H1 (cell line): ENCODE results near the gene TMED8. TPM values are rescaled to one million over a fixed set of nuclear protein-coding genes. Genes with fewer than 3 reads are reported as not detected.

Experiments
- CTCF ChIA-PET: fragments of 300-600 bp; sonication (Branson Sonifier 250); formaldehyde crosslinking; loops from one replicate; lab custom pipeline; 2021; ENCODE audit not compliant: partially characterized antibody; lab: Charles Lee
- POLR2A ChIA-PET: fragments of 300-600 bp; sonication (Branson Sonifier 250); formaldehyde crosslinking; loops from one replicate; lab custom pipeline; 2021; ENCODE audit warnings: inconsistent platforms; ENCODE audit not compliant: partially characterized antibody; lab: Charles Lee
- DNase-seq, 2 experiments: peaks; one replicate each; pipeline versions ENCODE4 v3.0.0 to v3.0.0-alpha.2; 2010 to 2022; ENCODE audit warnings: low spot score in 2 of 2, low read depth in 1 of 2, mixed read lengths in 1 of 2
- FAIRE-seq: peaks from 2 replicates; lab custom pipeline; 2011; peaks lifted over from hg19 to GRCh38; lab: Jason Lieb, UNC
- H2AFZ ChIP-seq: 2 replicates; pipeline ENCODE4 v1.8.1; 2012; ENCODE audit warnings: low read length, inconsistent platforms
- H2AK5ac ChIP-seq: 2 replicates; pipeline ENCODE4 v1.6.1; 2013; ENCODE audit warnings: low read depth, low read length
- H2BK120ac ChIP-seq: replicated peaks from 2 replicates; pipeline ENCODE3; 2013; ENCODE audit warnings: low read depth, low read length, inconsistent platforms
- H2BK12ac ChIP-seq: 2 replicates; pipeline ENCODE4 v1.6.1; 2013; ENCODE audit warnings: low read depth, low read length
- H2BK15ac ChIP-seq: 2 replicates; pipeline ENCODE4 v1.6.1; 2013; ENCODE audit warnings: low read length
- H2BK20ac ChIP-seq: 2 replicates; pipeline ENCODE4 v1.6.1; 2013; ENCODE audit warnings: low read length
- H2BK5ac ChIP-seq: 2 replicates; pipeline ENCODE4 v1.6.1; 2013; ENCODE audit warnings: low read depth, low read length
- H3K14ac ChIP-seq: 2 replicates; pipeline ENCODE4 v1.6.1; 2013; ENCODE audit warnings: inconsistent platforms; ENCODE audit not compliant: insufficient read length
- H3K18ac ChIP-seq: 2 replicates; pipeline ENCODE4 v1.6.1; 2013; ENCODE audit warnings: low read length; ENCODE audit errors: extremely low read depth
- H3K23ac ChIP-seq: 2 replicates; pipeline ENCODE4 v1.6.1; 2013; ENCODE audit warnings: inconsistent platforms; ENCODE audit not compliant: insufficient read length
- H3K23me2 ChIP-seq: 2 replicates; pipeline ENCODE4 v1.6.1; 2013; ENCODE audit warnings: low read depth, low read length
- H3K27ac ChIP-seq: 2 replicates; pipeline ENCODE4 v1.6.1; 2011; ENCODE audit warnings: low read depth, low read length, inconsistent platforms
- H3K27me3 ChIP-seq, 4 experiments: replicated peaks in 1 of 4; 1 replicate in 1 of 4; 2 replicates in 3 of 4; pipeline versions ENCODE4 v1.6.1 to v1.8.1; 2011 to 2013; ENCODE audit warnings: low read length in 3 of 4, mild to moderate bottlenecking in 3 of 4, inconsistent platforms in 2 of 4, mixed read lengths in 2 of 4, moderate library complexity in 1 of 4; ENCODE audit not compliant: control insufficient read depth in 3 of 4, insufficient read depth in 3 of 4; ENCODE audit errors: extremely low read depth in 1 of 4
- H3K36me3 ChIP-seq, 4 experiments: 2 replicates each; pipeline versions ENCODE4 v1.6.1 to v1.8.1; 2011 to 2013; ENCODE audit warnings: mild to moderate bottlenecking in 4 of 4, low read length in 3 of 4, moderate library complexity in 2 of 4, control low read depth in 1 of 4, inconsistent platforms in 1 of 4; ENCODE audit not compliant: insufficient read depth in 4 of 4, control insufficient read depth in 2 of 4
- H3K4ac ChIP-seq: replicated peaks from 2 replicates; pipeline ENCODE3; 2013; ENCODE audit warnings: low read length, low read depth, mixed read lengths, inconsistent platforms; ENCODE audit not compliant: insufficient read length
- H3K4me1 ChIP-seq, 4 experiments: replicated peaks in 1 of 4; 1 replicate in 1 of 4; 2 replicates in 3 of 4; pipeline versions ENCODE4 v1.6.1 to v1.8.1; 2011 to 2013; ENCODE audit warnings: low read length in 3 of 4, inconsistent platforms in 2 of 4, mixed read lengths in 1 of 4; ENCODE audit not compliant: insufficient read depth in 4 of 4, control insufficient read depth in 3 of 4
- H3K4me2 ChIP-seq, 2 experiments: 2 replicates each; pipeline versions ENCODE4 v1.6.1 to v1.8.1; 2011 to 2013; ENCODE audit warnings: low read depth in 2 of 2, low read length in 2 of 2, control low read depth in 1 of 2, inconsistent platforms in 1 of 2, mild to moderate bottlenecking in 1 of 2; ENCODE audit not compliant: insufficient read depth in 1 of 2
- H3K4me3 ChIP-seq, 4 experiments: fragments of 200-600, 300-600 bp in 1 of 4; sonication (generic), shearing (Covaris generic), sonication (Bioruptor Twin) in 1 of 4; 2 replicates each; pipeline versions ENCODE4 v1.5.1 to v1.8.1; 2011 to 2016; ENCODE audit warnings: low read length in 4 of 4, low read depth in 3 of 4, control low read depth in 2 of 4, inconsistent platforms in 2 of 4, mild to moderate bottlenecking in 2 of 4, mixed read lengths in 1 of 4, moderate library complexity in 1 of 4; ENCODE audit not compliant: insufficient read depth in 2 of 4; ENCODE audit errors: extremely low read depth in 1 of 4
- H3K56ac ChIP-seq: replicated peaks from 2 replicates; pipeline ENCODE3; 2013; ENCODE audit warnings: low read depth, mild to moderate bottlenecking, mixed read lengths, low read length, inconsistent platforms; ENCODE audit not compliant: insufficient read length
- H3K79me1 ChIP-seq: 2 replicates; pipeline ENCODE4 v1.6.1; 2013; ENCODE audit warnings: low read depth, low read length, control low read depth
- H3K79me2 ChIP-seq, 2 experiments: 2 replicates each; pipeline versions ENCODE4 v1.6.1 to v1.8.1; 2012 to 2013; ENCODE audit warnings: low read length in 2 of 2, mild to moderate bottlenecking in 2 of 2, inconsistent platforms in 1 of 2; ENCODE audit not compliant: insufficient read depth in 2 of 2, control insufficient read depth in 1 of 2
- H3K9ac ChIP-seq, 4 experiments: replicated peaks in 1 of 4; 1 replicate in 1 of 4; 2 replicates in 3 of 4; pipeline versions ENCODE4 v1.6.1 to v1.8.1; 2011 to 2013; ENCODE audit warnings: low read depth in 3 of 4, low read length in 3 of 4, control low read depth in 2 of 4, mild to moderate bottlenecking in 2 of 4, moderate library complexity in 2 of 4, inconsistent platforms in 1 of 4; ENCODE audit errors: extremely low read depth in 1 of 4
- H3K9me3 ChIP-seq, 2 experiments: 2 replicates each; pipeline versions ENCODE4 v1.6.1 to v1.8.1; 2012 to 2013; ENCODE audit warnings: mild to moderate bottlenecking in 2 of 2, moderate library complexity in 2 of 2, control low read depth in 1 of 2, inconsistent platforms in 1 of 2, low read depth in 1 of 2, low read length in 1 of 2, mixed read lengths in 1 of 2; ENCODE audit not compliant: insufficient read depth in 2 of 2
- H4K20me1 ChIP-seq, 2 experiments: replicated peaks in 1 of 2; 2 replicates each; pipeline versions ENCODE3 to v1.8.1; 2011 to 2013; ENCODE audit warnings: inconsistent platforms in 2 of 2, low read length in 2 of 2, mild to moderate bottlenecking in 1 of 2; ENCODE audit not compliant: insufficient read depth in 2 of 2, control insufficient read depth in 1 of 2
- H4K5ac ChIP-seq: 2 replicates; pipeline ENCODE4 v1.6.1; 2013; ENCODE audit warnings: low read length, low read depth, mixed read lengths, inconsistent platforms; ENCODE audit not compliant: insufficient read length
- H4K8ac ChIP-seq: 2 replicates; pipeline ENCODE4 v1.8.0; 2013; ENCODE audit warnings: mild to moderate bottlenecking, moderate library complexity, low read length, inconsistent platforms; ENCODE audit not compliant: insufficient read depth; ENCODE audit errors: extremely low read depth
- H4K91ac ChIP-seq: replicated peaks from 2 replicates; pipeline ENCODE3; 2013; ENCODE audit warnings: low read length, mixed read lengths, inconsistent platforms; ENCODE audit not compliant: insufficient read length
- ASH2L ChIP-seq: fragments of 200-600, 300-600 bp; sonication (generic); IDR thresholded peaks from one replicate; pipeline ENCODE4 v1.7.1; 2017; ENCODE audit warnings: low read length
- CHD2 ChIP-seq: IDR thresholded peaks from 2 replicates; pipeline ENCODE4 v1.6.1; 2012; ENCODE audit warnings: low read length, improper control_type of control experiment
- CREB1 ChIP-seq: IDR thresholded peaks from 2 replicates; pipeline ENCODE4 v1.6.1; 2012; ENCODE audit warnings: inconsistent platforms
- HDAC2 ChIP-seq, 2 experiments: fragments of 300-600 bp in 1 of 2; sonication (generic) in 1 of 2; IDR thresholded peaks; 2 replicates each; pipeline ENCODE4 v1.6.1; 2011 to 2012; ENCODE audit warnings: low read depth in 2 of 2, low read length in 2 of 2, mild to moderate bottlenecking in 2 of 2, moderate library complexity in 2 of 2, borderline replicate concordance in 1 of 2, inconsistent platforms in 1 of 2
- JUND ChIP-seq: IDR thresholded peaks from 2 replicates; pipeline ENCODE4 v1.6.1; 2011; ENCODE audit warnings: mild to moderate bottlenecking, improper control_type of control experiment, low read length
- KDM4A ChIP-seq: IDR thresholded peaks from one replicate; pipeline ENCODE4 v1.7.1; 2012; ENCODE audit warnings: low read depth, mild to moderate bottlenecking, moderate library complexity, low read length, inconsistent platforms; ENCODE audit not compliant: severe bottlenecking
- POU5F1 ChIP-seq: IDR thresholded peaks from 2 replicates; pipeline ENCODE4 v1.6.1; 2011; ENCODE audit warnings: low read depth, mild to moderate bottlenecking, low read length, moderate library complexity
- RFX5 ChIP-seq: IDR thresholded peaks from 2 replicates; pipeline ENCODE4 v1.6.1; 2011; ENCODE audit warnings: low read depth, low read length, improper control_type of control experiment, borderline replicate concordance
- TAF1 ChIP-seq: IDR thresholded peaks from 2 replicates; pipeline ENCODE4 v1.6.1; 2011; ENCODE audit warnings: mild to moderate bottlenecking, low read depth, low read length
- TBP ChIP-seq: IDR thresholded peaks from 2 replicates; pipeline ENCODE4 v1.6.1; 2011; ENCODE audit warnings: low read depth, low read length, improper control_type of control experiment
- ZNF274 ChIP-seq: IDR thresholded peaks from 2 replicates; pipeline ENCODE4 v1.7.0; 2012; ENCODE audit warnings: low read length, borderline replicate concordance; ENCODE audit errors: extremely low read depth
- WGBS, 2 experiments: shearing (Covaris generic) in 1 of 2; methylation state at CpG; one replicate each; pipeline versions ENCODE4 v1.1.6 to v1.1.7; 2013 to 2015; ENCODE audit warnings: low lambda C conversion rate in 2 of 2, mixed read lengths in 2 of 2, inconsistent platforms in 1 of 2, low coverage in 1 of 2, missing lambda C conversion rate in 1 of 2; ENCODE audit not compliant: insufficient replicate concordance in 2 of 2, insufficient coverage in 1 of 2, insufficient read length in 1 of 2; ENCODE audit errors: extremely low coverage in 1 of 2, missing lambda C conversion rate in 1 of 2; 5-methylcytosine and 5-hydroxymethylcytosine counted together
- polyA plus RNA-seq, 7 experiments: library from polyadenylated mRNA; depleted of rRNA in 3 of 7; stranded (reverse) in 5 of 7; unstranded in 2 of 7; fragments of >200 nt in 5 of 7; fragments of 200-250 nt in 2 of 7; gene quantifications; 1 replicate in 5 of 7; 2 replicates in 1 of 7; 4 replicates in 1 of 7; pipeline versions ENCODE4 v1.2.1 to v1.2.3, GENCODE V29; 2011 to 2013; ENCODE audit warnings: missing spikeins in 2 of 7, mixed read lengths in 2 of 7
- total RNA-seq: library from RNA; stranded (reverse); fragmentation: NEBNext Ultra II Directional; extraction: Animal tissue kit (Norgen Biotek cat#: 25700); gene quantifications from 2 replicates; pipeline ENCODE4 v1.2.1, GENCODE V29; 2021

The TMED8 gene
- total and polyA plus RNA-seq, 2 of the 8 experiments (the other 6 are each of a cell fraction or from before 2014, with no cell fraction given), result 5.5 to 13.4 TPM

GRCh38 chr14:77306851-77307496 lies 69.9 kb downstream of the TMED8 start:
- no peak for FAIRE-seq
- Histone ChIP-seq H3K9ac (no peak overlapping the region), H2AK5ac (no peak overlapping the region), H4K91ac (no peak overlapping the region), H3K14ac (no peak overlapping the region), H3K9me3 (no peaks in the 10 kb centered on the region), H2BK15ac (no peak overlapping the region), H2BK12ac (no peak overlapping the region), H4K20me1 (no peaks in the 10 kb centered on the region), H3K4ac (no peak overlapping the region), H3K18ac (no peak overlapping the region), H2AFZ (no peak overlapping the region), H3K79me2 (0 out of 4 replicates have a peak, but pooled peaks cover 0 to 6% of the 10 kb centered on the region in 2 experiments), H4K5ac (no peak overlapping the region), H3K27me3 (no peaks in the 10 kb centered on the region), H2BK5ac (no peak overlapping the region), H3K4me1 (peaks cover 0 to 3% (median 1%) of the 10 kb centered on the region in 4 experiments; a peak in 2 of 7 replicates), H4K8ac (no peak overlapping the region), H2BK120ac (no peak overlapping the region), H2BK20ac (no peak overlapping the region), H3K79me1 (no peaks in the 10 kb centered on the region; the same call in 1 of the 2 replicates), H3K36me3 (peaks cover 0 to 5% (median 0%) of the 10 kb centered on the region in 4 experiments; a peak in 3 of 8 replicates), H3K27ac (no peak overlapping the region), H3K4me2 (no peak overlapping the region), H3K23me2 (no peaks in the 10 kb centered on the region), H3K23ac (no peak overlapping the region), H3K56ac (no peak overlapping the region), H3K4me3 (no peak overlapping the region)
- CTCF ChIA-PET, result interaction anchor here (1.1 to 22.3 kb wide), 9 partner anchors 6 to 155 kb away, joined by 3 to 353 read pairs (median 4); no protein-coding TSS in a partner anchor
- WGBS, 2 experiments, result 76% methylated on average over 3 of the region's 3 CpGs; no CpG with 5 or more reads in 1 of the 2 experiments
- POLR2A ChIA-PET, result interaction anchor here (0.7 to 1.5 kb wide), 3 partner anchors 9 to 14 kb away, joined by 3 to 5 read pairs (median 4); partner anchors contain the start of genes GSTZ1 and POMT2
- no peak for DNase-seq
- TF ChIP-seq RFX5, result no peak
- no peak for TF ChIP-seq POU5F1
- TF ChIP-seq ZNF274, result no peak
- TF ChIP-seq KDM4A, result no peak
- TF ChIP-seq JUND, result no peak
- TF ChIP-seq CHD2, result no peak
- no peak for TF ChIP-seq TBP
- TF ChIP-seq ASH2L, result no peak
- TF ChIP-seq HDAC2 (IDR thresholded peaks at IDR 0.05; ENCODE audit: borderline replicate concordance in 1 of 2, low read depth in 2 of 2, low read length in 2 of 2), result no peak
- TF ChIP-seq TAF1, result no peak
- no peak for TF ChIP-seq CREB1
